Activated CD4-positive, alpha-beta memory T cell treated with anti-CD3 and anti-CD28 coated beads for 36 hours (primary cell): Measurements from ENCODE around the gene SPATA18. TPM values are rescaled to one million over a fixed set of nuclear protein-coding genes. Genes with fewer than 3 reads are reported as not detected.
"Not testable (repeated sequence)": the region's sequence is repeated elsewhere in the genome, so short reads cannot be mapped to it uniquely, and the experiment has no call there.

Source experiments
- CTCF ChIA-PET: fragments of 350-600 bp; sonication (Branson Sonifier 250); formaldehyde crosslinking; loops from one replicate; lab custom pipeline; 2021; ENCODE audit warnings: antibody characterized with exemption, inconsistent platforms; lab: Charles Lee
- POLR2A ChIA-PET: fragments of 350-600 bp; sonication (Branson Sonifier 250); formaldehyde crosslinking; loops from one replicate; lab custom pipeline; 2021; ENCODE audit warnings: antibody characterized with exemption; lab: Charles Lee
- DNase-seq: peaks from one replicate; pipeline ENCODE4 v3.0.0-alpha.2; 2020
- H3K27ac Mint-ChIP-seq: one replicate; pipeline ENCODE4 v1.8.0; 2021; ENCODE audit warnings: mixed read lengths
- H3K27me3 Mint-ChIP-seq: one replicate; pipeline ENCODE4 v1.8.0; 2021; ENCODE audit warnings: mixed read lengths
- H3K36me3 Mint-ChIP-seq: one replicate; pipeline ENCODE4 v1.8.0; 2021; ENCODE audit warnings: mixed read lengths
- H3K4me1 Mint-ChIP-seq: one replicate; pipeline ENCODE4 v1.8.0; 2021; ENCODE audit warnings: low read depth, mixed read lengths
- H3K4me3 Mint-ChIP-seq: one replicate; pipeline ENCODE4 v1.8.0; 2021; ENCODE audit warnings: mild to moderate bottlenecking, mixed read lengths
- H3K9me3 Mint-ChIP-seq: one replicate; pipeline ENCODE4 v1.8.0; 2021; ENCODE audit warnings: mixed read lengths
- intact Hi-C: fragments of 100-400 bp; cut with micrococcal nuclease; formaldehyde crosslinking; loops from one replicate; pipeline ENCODE4 v1.15.1; 2023
- total RNA-seq, 2 experiments: library from RNA; stranded (reverse); gene quantifications; one replicate each; pipeline ENCODE4 v1.2.3, GENCODE V29; 2021

SPATA18 gene
- total RNA-seq, 2 experiments from 2014 or later: not detected

DNA sequence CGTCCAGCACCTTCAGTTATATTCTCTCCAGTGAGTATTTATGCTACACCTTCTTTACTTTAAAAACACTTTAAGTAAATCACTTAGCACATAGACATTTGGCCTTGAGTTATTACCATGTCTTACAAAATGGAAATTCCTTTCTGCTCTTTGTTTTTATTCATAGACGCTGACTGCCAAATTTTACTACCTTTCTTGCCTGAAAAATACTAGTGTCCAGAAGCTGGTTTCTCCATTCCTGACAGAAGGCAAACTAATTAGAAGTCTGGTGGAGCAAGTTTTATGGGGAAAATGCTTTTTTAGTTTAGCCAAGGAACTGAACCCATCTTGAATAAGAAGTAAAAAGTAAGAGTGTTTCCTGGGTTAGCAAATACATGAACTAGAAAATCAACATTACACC lies 65.5 kb downstream of the SPATA18 start:
- Mint-ChIP-seq H3K27me3 (no peaks in the 10 kb centered on the region), H3K9me3 (no peaks in the 10 kb centered on the region), H3K36me3 (no peaks in the 10 kb centered on the region), H3K27ac (no peak overlapping the region), H3K4me1 (no peaks in the 10 kb centered on the region), H3K4me3 (no peak overlapping the region)
- no peak for DNase-seq
- CTCF ChIA-PET: no interaction called here
- POLR2A ChIA-PET: no interaction called here
- intact Hi-C loops: no loop called here

DNA sequence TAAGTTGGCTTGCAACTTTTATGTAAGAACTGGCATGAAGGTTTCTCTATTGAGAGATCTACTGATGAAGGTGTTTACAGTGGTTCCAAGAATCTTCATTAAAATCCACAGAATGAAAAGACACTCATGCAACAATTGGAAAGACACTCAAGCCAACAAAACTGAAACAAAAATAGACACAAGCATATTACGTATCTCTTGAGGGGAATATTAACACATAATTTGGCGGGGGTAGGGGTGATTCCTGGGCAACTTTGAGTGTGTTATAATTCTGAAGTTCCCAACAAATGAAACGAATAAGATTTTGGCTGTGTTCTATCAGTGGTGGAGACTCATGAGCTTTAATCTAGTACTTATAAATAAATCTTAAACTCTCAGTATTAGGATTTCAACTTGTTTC lies 75.1 kb downstream of the SPATA18 start:
- CTCF ChIA-PET: no interaction called here

DNA sequence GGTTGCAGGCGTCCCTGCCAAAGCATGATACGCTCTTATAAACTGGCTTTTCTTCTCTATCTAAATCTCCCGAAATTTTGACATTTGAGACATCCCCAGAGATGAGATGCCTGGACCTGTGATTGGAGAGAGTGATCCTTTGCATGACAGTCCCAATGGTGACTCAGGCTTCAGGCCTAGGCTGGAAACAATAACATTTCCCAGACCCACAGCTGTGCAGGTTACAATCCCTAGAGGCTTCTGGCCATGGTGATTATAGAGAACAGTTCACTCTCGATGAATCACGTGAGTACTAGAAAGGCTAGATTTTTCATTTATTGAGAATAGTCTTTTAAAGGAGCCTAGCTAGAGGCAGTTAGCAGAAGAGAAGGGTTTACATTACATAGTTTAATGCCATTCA lies 75.9 kb downstream of the SPATA18 start:
- no peaks in the 10 kb centered on the region for H3K4me1 Mint-ChIP-seq
- no peak overlapping the region for H3K4me3 Mint-ChIP-seq
- intact Hi-C loops: no loop called here
- ChIA-PET POLR2A (no interaction called here), CTCF (no interaction called here)
- peaks cover 4% of the 10 kb centered on the region for H3K27me3 Mint-ChIP-seq
- H3K36me3 Mint-ChIP-seq: no peaks in the 10 kb centered on the region
- H3K9me3 Mint-ChIP-seq: peaks cover 4% of the 10 kb centered on the region
- DNase-seq: no peak
- no peak overlapping the region for H3K27ac Mint-ChIP-seq

More for the DNA sequence above, 75.1 kb downstream of the SPATA18 start:
- Mint-ChIP-seq H3K4me1 (no peaks in the 10 kb centered on the region), H3K9me3 (peaks cover 4% of the 10 kb centered on the region), H3K4me3 (no peak overlapping the region), H3K36me3 (no peaks in the 10 kb centered on the region), H3K27me3 (peaks cover 4% of the 10 kb centered on the region), H3K27ac (no peak overlapping the region)
- POLR2A ChIA-PET: no interaction called here
- intact Hi-C loops: no loop called here
- DNase-seq: no peak

DNA sequence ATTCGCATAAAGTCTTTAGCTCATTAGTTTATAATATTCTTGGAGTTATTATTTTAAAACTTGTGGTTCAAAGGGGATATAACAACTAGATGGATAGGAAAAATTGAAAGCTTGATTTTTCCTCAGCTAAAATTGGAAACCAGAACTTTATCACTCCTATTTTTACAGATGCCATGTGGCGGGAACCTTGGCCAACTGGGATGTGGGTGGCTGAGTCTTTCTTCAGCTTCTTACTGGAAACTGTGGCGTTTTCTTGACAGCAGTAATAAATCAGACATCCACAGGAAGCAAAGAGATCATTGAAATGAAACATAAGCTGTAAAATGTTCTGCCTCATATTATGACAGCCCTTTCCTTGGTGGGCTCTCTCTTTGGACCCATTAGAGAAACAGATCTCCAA lies 84.1 kb downstream of the SPATA18 start:
- Mint-ChIP-seq H3K9me3 (peaks cover 2% of the 10 kb centered on the region), H3K36me3 (no peaks in the 10 kb centered on the region), H3K27me3 (no peaks in the 10 kb centered on the region), H3K27ac (no peak overlapping the region), H3K4me3 (no peak overlapping the region), H3K4me1 (no peaks in the 10 kb centered on the region)
- DNase-seq: no peak
- CTCF ChIA-PET: no interaction called here
- POLR2A ChIA-PET: no interaction called here
- intact Hi-C loops: no loop called here

DNA sequence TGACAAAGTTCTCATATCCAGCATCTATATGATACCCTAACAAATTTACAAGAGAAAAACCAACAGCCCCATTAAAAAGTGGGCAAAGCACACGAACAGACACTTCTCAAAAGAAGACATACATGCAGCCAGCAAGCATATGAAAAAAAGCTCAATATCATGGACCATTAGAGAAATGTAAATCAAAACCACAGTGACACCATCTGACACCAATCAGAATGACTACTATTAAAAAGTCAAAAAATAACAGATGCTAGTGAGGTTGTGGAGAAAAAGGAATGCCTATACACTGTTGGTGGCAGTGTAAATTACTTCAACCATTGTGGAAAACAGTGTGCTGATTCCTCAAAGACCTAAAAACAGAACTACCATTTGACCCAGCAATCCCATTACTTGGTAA lies 86.0 kb downstream of the SPATA18 start:
- intact Hi-C loops, H3K4me1 Mint-ChIP-seq, H3K9me3 Mint-ChIP-seq, H3K36me3 Mint-ChIP-seq, POLR2A ChIA-PET, CTCF ChIA-PET, H3K4me3 Mint-ChIP-seq, H3K27ac Mint-ChIP-seq, H3K27me3 Mint-ChIP-seq, DNase-seq: not testable (repeated sequence)

DNA sequence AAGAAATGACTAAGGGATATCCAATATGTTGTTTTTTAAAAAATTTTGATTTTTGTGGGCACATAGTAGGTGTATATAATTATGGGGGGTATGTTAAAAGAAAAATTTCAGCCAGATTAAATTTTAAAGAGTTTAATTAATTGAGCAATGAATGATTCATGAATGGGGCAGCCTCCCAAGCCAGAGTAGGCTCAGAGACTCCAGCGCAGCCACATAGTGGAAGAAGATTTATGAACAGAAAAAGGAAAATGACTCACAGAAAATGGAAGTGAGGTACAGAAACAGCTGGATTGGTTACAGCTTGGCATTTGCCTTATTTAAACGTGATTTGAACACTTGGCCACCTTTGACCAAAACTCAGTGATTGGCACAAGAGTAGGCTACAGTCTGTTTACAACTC lies 91.7 kb downstream of the SPATA18 start:
- Mint-ChIP-seq H3K36me3 (no peaks in the 10 kb centered on the region), H3K27me3 (no peaks in the 10 kb centered on the region), H3K27ac (no peak overlapping the region), H3K4me3 (no peak overlapping the region), H3K9me3 (no peaks in the 10 kb centered on the region), H3K4me1 (no peaks in the 10 kb centered on the region)
- intact Hi-C loops: no loop called here
- DNase-seq: no peak
- POLR2A ChIA-PET: no interaction called here
- CTCF ChIA-PET: no interaction called here

DNA sequence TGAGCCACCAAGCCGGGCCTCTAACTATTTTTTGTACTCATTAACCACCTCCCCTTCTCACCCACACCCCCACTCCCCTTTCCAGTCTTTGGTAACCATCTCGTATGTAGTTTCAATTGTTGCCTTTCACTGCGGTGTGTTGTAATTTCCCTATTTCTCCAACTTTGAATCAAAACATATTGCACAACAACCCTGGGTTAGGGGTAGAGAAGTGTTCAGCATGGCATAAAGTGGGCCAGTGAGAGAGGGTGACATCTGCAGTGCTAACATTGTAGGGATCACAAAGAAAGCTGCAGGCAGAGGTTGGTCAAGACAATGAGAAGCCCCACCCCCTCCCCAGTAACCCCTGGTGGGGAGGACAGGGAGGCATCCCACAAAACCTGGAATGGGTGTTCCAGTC lies 92.7 kb downstream of the SPATA18 start:
- no peak overlapping the region for H3K27ac Mint-ChIP-seq
- CTCF ChIA-PET: no interaction called here
- no peak overlapping the region for H3K4me3 Mint-ChIP-seq
- no peaks in the 10 kb centered on the region for H3K4me1 Mint-ChIP-seq
- POLR2A ChIA-PET: no interaction called here
- no peaks in the 10 kb centered on the region for H3K27me3 Mint-ChIP-seq
- no peaks in the 10 kb centered on the region for H3K9me3 Mint-ChIP-seq
- H3K36me3 Mint-ChIP-seq: no peaks in the 10 kb centered on the region
- intact Hi-C loops: no loop called here
- no peak for DNase-seq

DNA sequence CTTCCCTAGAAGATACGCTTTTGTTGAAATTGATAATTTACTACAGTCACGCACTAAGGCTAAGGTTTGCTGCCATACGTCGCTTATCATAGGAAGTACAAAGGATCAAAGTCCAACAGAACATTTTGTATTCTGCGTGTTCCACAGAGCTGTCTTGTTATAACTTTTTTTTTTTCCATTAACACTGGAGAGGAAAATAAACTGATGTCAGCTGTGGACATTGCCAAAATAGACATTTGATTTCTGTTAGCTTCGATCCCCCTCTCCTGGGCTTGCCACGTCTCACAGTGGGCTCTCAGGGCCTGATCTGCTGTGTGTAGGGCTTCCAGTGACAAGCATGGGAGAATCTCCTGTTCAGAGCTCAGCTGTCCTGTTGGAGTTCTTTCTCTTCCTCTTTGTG lies 93.3 kb downstream of the SPATA18 start:
- H3K4me1 Mint-ChIP-seq: no peaks in the 10 kb centered on the region
- CTCF ChIA-PET: no interaction called here
- no peaks in the 10 kb centered on the region for H3K36me3 Mint-ChIP-seq
- no peak for DNase-seq
- no peak overlapping the region for H3K4me3 Mint-ChIP-seq
- no peaks in the 10 kb centered on the region for H3K9me3 Mint-ChIP-seq
- no peak overlapping the region for H3K27ac Mint-ChIP-seq
- intact Hi-C loops: no loop called here
- H3K27me3 Mint-ChIP-seq: no peaks in the 10 kb centered on the region
- POLR2A ChIA-PET: no interaction called here

Other genes with a start within 250 kb of the SPATA18 start
- 10 to 100 TPM; 23.5 to 25.1 TPM for gene DCUN1D4, start 208.2 kb upstream of the SPATA18 start, total RNA-seq
- under 1 TPM in 1 of 2 experiments, not detected in 1; 0.19 TPM for gene LRRC66, start 30.9 kb upstream of the SPATA18 start, total RNA-seq
- 10 to 100 TPM; 13.9 to 14.3 TPM for gene SGCB, start 13.0 kb upstream of the SPATA18 start, total RNA-seq